OCI-LY3 (cell line): ENCODE measurements around the gene RSPRY1.

Experiments used
- H2AFZ ChIP-seq: fragments of 200-600, 300-600 bp; shearing (Covaris generic); 2 replicates; pipeline ENCODE4 v1.6.0; 2014; ENCODE audit warnings: antibody characterized with exemption, low read depth, low read length
- H3K27ac ChIP-seq: fragments of 200-600, 300-600 bp; sonication (generic); 2 replicates; pipeline ENCODE4 v1.5.1; 2014; ENCODE audit warnings: mild to moderate bottlenecking, low read length, moderate library complexity, mixed read lengths
- H3K27me3 ChIP-seq: fragments of 200-600, 300-600 bp; sonication (generic); 2 replicates; pipeline ENCODE4 v1.6.1; 2014; ENCODE audit warnings: low read depth, low read length, mixed read lengths
- H3K36me3 ChIP-seq: fragments of 200-600, 300-600 bp; sonication (generic); replicated peaks from 2 replicates; pipeline ENCODE3; 2014; ENCODE audit warnings: low read depth, low read length, mixed read lengths
- H3K4me1 ChIP-seq: fragments of 300-600, 200-600 bp; sonication (generic); 2 replicates; pipeline ENCODE4 v1.6.1; 2014; ENCODE audit warnings: low read length, mixed read lengths
- H3K4me2 ChIP-seq: fragments of 200-600, 300-600 bp; sonication (generic); 2 replicates; pipeline ENCODE4 v1.6.1; 2014; ENCODE audit warnings: low read length, mixed read lengths
- H3K4me3 ChIP-seq: fragments of 300-600, 200-600 bp; sonication (generic); 2 replicates; pipeline ENCODE4 v1.5.1; 2014; ENCODE audit warnings: antibody characterized with exemption, mild to moderate bottlenecking, low read length, moderate library complexity
- H3K79me2 ChIP-seq: fragments of 300-600, 200-600 bp; shearing (Covaris generic); 2 replicates; pipeline ENCODE4 v1.6.1; 2014; ENCODE audit warnings: mild to moderate bottlenecking, low read length, mixed read lengths
- H3K9ac ChIP-seq: fragments of 300-600, 200-600 bp; shearing (Covaris generic); 2 replicates; pipeline ENCODE4 v1.6.0; 2014; ENCODE audit warnings: mild to moderate bottlenecking, low read length, moderate library complexity
- H3K9me3 ChIP-seq: fragments of 200-600, 300-600 bp; shearing (Covaris generic); 2 replicates; pipeline ENCODE4 v1.6.1; 2014; ENCODE audit warnings: low read length, mixed read lengths; ENCODE audit not compliant: insufficient read depth
- H4K20me1 ChIP-seq: fragments of 200-600, 300-600 bp; sonication (generic); 2 replicates; pipeline ENCODE4 v1.6.1; 2016; ENCODE audit warnings: low read length, mixed read lengths; ENCODE audit not compliant: insufficient read depth
- CTCF ChIP-seq: fragments of 200-600, 300-600 bp; sonication (generic); IDR thresholded peaks from 2 replicates; pipeline ENCODE4 v1.5.1; 2014; ENCODE audit warnings: antibody characterized with exemption, low read length, low read depth
- EZH2phosphoT487 ChIP-seq: fragments of 200-600 bp; shearing (Covaris generic); IDR thresholded peaks from 2 replicates; pipeline ENCODE4 v1.6.1; 2018; ENCODE audit warnings: antibody characterized with exemption, mixed run types, low read depth

The RSPRY1 gene

GRCh38 chr16:57276596-57276995, 90.5 kb downstream of the RSPRY1 start:
- Histone ChIP-seq H3K36me3 (no peaks in the 10 kb centered on the region), H3K4me1 (peaks cover 15% of the 10 kb centered on the region), H3K9ac (no peak overlapping the region), H3K27me3 (peaks cover 16% of the 10 kb centered on the region), H3K4me2 (0 out of 2 replicates have a peak overlapping the region, but pooled peaks have one; percentile 3), H4K20me1 (no peaks in the 10 kb centered on the region), H2AFZ (no peak overlapping the region), H3K4me3 (no peak overlapping the region), H3K79me2 (no peaks in the 10 kb centered on the region), H3K27ac (no peak overlapping the region), H3K9me3 (no peaks in the 10 kb centered on the region)
- TF ChIP-seq EZH2phosphoT487 (no peak), CTCF (no peak)

GRCh38 chr16:57277586-57277985, 91.5 kb downstream of the RSPRY1 start:
- peaks cover 15% of the 10 kb centered on the region for H3K4me1 ChIP-seq
- no peaks in the 10 kb centered on the region for H4K20me1 ChIP-seq
- no peak overlapping the region for H2AFZ ChIP-seq
- no peak overlapping the region for H3K27ac ChIP-seq
- H3K9me3 ChIP-seq: no peaks in the 10 kb centered on the region
- no peaks in the 10 kb centered on the region for H3K36me3 ChIP-seq
- TF ChIP-seq EZH2phosphoT487 (no peak), CTCF (no peak)
- no peak overlapping the region for H3K4me3 ChIP-seq
- no peaks in the 10 kb centered on the region for H3K79me2 ChIP-seq
- peaks cover 16% of the 10 kb centered on the region for H3K27me3 ChIP-seq
- H3K9ac ChIP-seq: no peak overlapping the region
- peak overlapping the region; percentile 34; the same call in 1 of the 2 replicates for H3K4me2 ChIP-seq

- Histone ChIP-seq H3K4me2 (no peak overlapping the region), H3K27me3 (peaks cover 16% of the 10 kb centered on the region)
Observed at GRCh38 chr16:57278494-57278893, 92.4 kb downstream of the RSPRY1 start.

More at GRCh38 chr16:57278494-57278893, 92.4 kb downstream of the RSPRY1 start:
- no peak overlapping the region for H3K9ac ChIP-seq
- H3K9me3 ChIP-seq: no peaks in the 10 kb centered on the region
- TF ChIP-seq EZH2phosphoT487 (no peak), CTCF (no peak)
- H3K79me2 ChIP-seq: no peaks in the 10 kb centered on the region
- no peak overlapping the region for H3K4me3 ChIP-seq
- H4K20me1 ChIP-seq: no peaks in the 10 kb centered on the region
- H3K36me3 ChIP-seq: no peaks in the 10 kb centered on the region
- H2AFZ ChIP-seq: no peak overlapping the region
- no peak overlapping the region for H3K27ac ChIP-seq
- H3K4me1 ChIP-seq: peaks cover 15% of the 10 kb centered on the region
